A549 (cell line): ENCODE measurements around the gene ARHGAP42. TPM values are rescaled to one million over a fixed set of nuclear protein-coding genes. Genes with fewer than 3 reads are reported as not detected.

ENCODE experiments used
- ATAC-seq, 2 experiments: fragments of 200-7000 bp in 1 of 2; fragments of >200 bp in 1 of 2; cut with Nextera tagmentation in 1 of 2; cut with Tn5 transposase in 1 of 2; 3 replicates each; pipeline versions ENCODE4 v1.8.0 to v1.9.1; 2018 to 2020; ENCODE audit warnings: mild to moderate bottlenecking in 1 of 2, moderate library complexity in 1 of 2
- CTCF ChIA-PET: fragments of 300-600 bp; sonication (Branson Sonifier 250); formaldehyde crosslinking; extraction: SDS; loops from one replicate; lab custom pipeline; 2021; ENCODE audit warnings: antibody characterized with exemption, inconsistent platforms; lab: Yijun Ruan, JAX
- POLR2A ChIA-PET: fragments of 350-600 bp; formaldehyde crosslinking; extraction: SDS; loops from one replicate; lab custom pipeline; 2021; ENCODE audit warnings: antibody characterized with exemption, inconsistent platforms; lab: Yijun Ruan, JAX
- DNase-seq, 2 experiments: peaks; one replicate each; pipeline versions ENCODE4 v3.0.0 to v3.0.0-alpha.2; 2011 to 2016; ENCODE audit warnings: low read depth in 1 of 2, low spot score in 1 of 2
- FAIRE-seq: peaks from 2 replicates; lab custom pipeline; 2011; peaks lifted over from hg19 to GRCh38; lab: Jason Lieb, UNC
- H3K27ac ChIP-seq, 2 experiments: fragments of >200 bp; sonication (Bioruptor Twin); formaldehyde crosslinking; 3 replicates each; pipeline ENCODE4 v1.5.1; 2016 to 2017
- H3K4me1 ChIP-seq: fragments of >200 bp; sonication (Bioruptor Twin); formaldehyde crosslinking; 3 replicates; pipeline ENCODE4 v1.6.1; 2016
- H3K4me2 ChIP-seq: fragments of >200 bp; sonication (Bioruptor Twin); formaldehyde crosslinking; 3 replicates; pipeline ENCODE4 v1.6.1; 2016
- H3K4me3 ChIP-seq: fragments of >200 bp; sonication (Bioruptor Twin); formaldehyde crosslinking; 3 replicates; pipeline ENCODE4 v1.5.1; 2016
- H3K9me3 ChIP-seq: fragments of >200 bp; sonication (Bioruptor Twin); formaldehyde crosslinking; 3 replicates; pipeline ENCODE4 v1.6.1; 2016
- CBX2 ChIP-seq: fragments of 200-600 bp; sonication (generic); IDR thresholded peaks from 2 replicates; pipeline ENCODE4 v1.6.1; 2016; ENCODE audit warnings: low read depth, mild to moderate bottlenecking, borderline replicate concordance
- CEBPB ChIP-seq, 2 experiments: fragments of >200 bp in 1 of 2; sonication (Bioruptor Twin) in 1 of 2; formaldehyde crosslinking in 1 of 2; IDR thresholded peaks; 2 replicates each; pipeline ENCODE4 v1.6.1; 2012 to 2016
- CHD4 ChIP-seq: fragments of 200-600 bp; sonication (generic); IDR thresholded peaks from 2 replicates; pipeline ENCODE4 v1.6.1; 2016; ENCODE audit warnings: antibody characterized with exemption, mild to moderate bottlenecking, borderline replicate concordance
- EHF ChIP-seq: fragments of 250-450 bp; sonication (Bioruptor Pico); IDR thresholded peaks from 2 replicates; pipeline ENCODE4 v1.5.0; 2020; ENCODE audit warnings: mild to moderate bottlenecking
- ELK1 ChIP-seq: fragments of 150-350 bp; IDR thresholded peaks from 2 replicates; pipeline ENCODE4 v1.6.1; 2014; ENCODE audit warnings: low read depth, mild to moderate bottlenecking, low read length
- ESRRA ChIP-seq: fragments of 150-350 bp; IDR thresholded peaks from 2 replicates; pipeline ENCODE4 v1.6.1; 2014; ENCODE audit warnings: mild to moderate bottlenecking, low read length, borderline replicate concordance
- GATA3 ChIP-seq: IDR thresholded peaks from 2 replicates; pipeline ENCODE4 v1.6.1; 2012; ENCODE audit warnings: borderline replicate concordance
- HDAC2 ChIP-seq: fragments of 200-600 bp; sonication (generic); IDR thresholded peaks from 2 replicates; pipeline ENCODE4 v1.6.1; 2016
- HEYL ChIP-seq: fragments of 250-450 bp; sonication (Bioruptor Pico); IDR thresholded peaks from 2 replicates; pipeline ENCODE4 v1.8.0; 2021; ENCODE audit warnings: mild to moderate bottlenecking, moderate library complexity
- HOXB13 ChIP-seq: fragments of 250-450 bp; sonication (Bioruptor Pico); IDR thresholded peaks from 2 replicates; pipeline ENCODE4 v1.5.0; 2020; ENCODE audit warnings: low read depth, mild to moderate bottlenecking, moderate library complexity
- HOXB5 ChIP-seq: fragments of 250-450 bp; sonication (Bioruptor Pico); IDR thresholded peaks from 2 replicates; pipeline ENCODE4 v1.5.0; 2020; ENCODE audit warnings: mild to moderate bottlenecking, moderate library complexity
- MAFK ChIP-seq: fragments of 450-650 bp; IDR thresholded peaks from 2 replicates; pipeline ENCODE4 v1.6.1; 2014; ENCODE audit not compliant: partially characterized antibody
- MYC ChIP-seq: IDR thresholded peaks from 2 replicates; pipeline ENCODE4 v1.6.1; 2012; ENCODE audit warnings: mild to moderate bottlenecking, inconsistent platforms, low read length, improper control_type of control experiment, borderline replicate concordance
- NFE2L2 ChIP-seq: fragments of 150-350 bp; conservative IDR thresholded peaks from 2 replicates; pipeline ENCODE4 v1.6.1; 2014; ENCODE audit warnings: low read length
- RAD21 ChIP-seq, 2 experiments: fragments of >200 bp in 1 of 2; sonication (Bioruptor Twin) in 1 of 2; formaldehyde crosslinking in 1 of 2; IDR thresholded peaks in 1 of 2; conservative IDR thresholded peaks in 1 of 2; 2 replicates in 1 of 2; 3 replicates in 1 of 2; pipeline ENCODE4 v1.6.1; 2012 to 2018; ENCODE audit warnings: inconsistent platforms in 1 of 2
- RCOR1 ChIP-seq: fragments of 150-350 bp; IDR thresholded peaks from 2 replicates; pipeline ENCODE4 v1.6.1; 2014; ENCODE audit warnings: antibody characterized with exemption, low read length, low read depth
- TP53 ChIP-seq: fragments of 250-450 bp; sonication (Bioruptor Pico); IDR thresholded peaks from 2 replicates; pipeline ENCODE4 v1.5.0; 2021; ENCODE audit warnings: mild to moderate bottlenecking, moderate library complexity
- USF2 ChIP-seq: fragments of 450-650 bp; IDR thresholded peaks from 2 replicates; pipeline ENCODE4 v1.6.1; 2014; ENCODE audit warnings: antibody characterized with exemption
- WGBS: methylation state at CpG from one replicate; pipeline ENCODE4 v1.1.6; 2017; ENCODE audit errors: missing lambda C conversion rate; 5-methylcytosine and 5-hydroxymethylcytosine counted together
- polyA plus RNA-seq, 4 experiments: library from polyadenylated mRNA; depleted of rRNA in 3 of 4; stranded (reverse); fragments of >200 nt; fragmentation: RNase III in 1 of 4; extraction: RNeasy Plus Mini Kit Qiagen cat#74134 plus additional on column Dnase treatment in 1 of 4; gene quantifications; 2 replicates in 3 of 4; 3 replicates in 1 of 4; pipeline ENCODE4 v1.2.3, GENCODE V29; 2011 to 2017
- TF ChIP-seq, protein P1 (sequence below): fragments of >200 bp; sonication (Bioruptor Twin); formaldehyde crosslinking; IDR thresholded peaks from 3 replicates; pipeline ENCODE4 v1.6.1; 2016
- TF ChIP-seq, protein P2 (sequence below): fragments of 250-450 bp; sonication (Bioruptor Pico); IDR thresholded peaks from 2 replicates; pipeline ENCODE4 v1.5.0; 2020; ENCODE audit warnings: low read depth, mild to moderate bottlenecking, moderate library complexity
- TF ChIP-seq, protein P3 (sequence below): fragments of 200-600 bp; sonication (generic); IDR thresholded peaks from 2 replicates; pipeline ENCODE4 v1.6.1; 2016; ENCODE audit warnings: antibody characterized with exemption, mild to moderate bottlenecking, moderate library complexity
- TF ChIP-seq, protein P4 (sequence below): IDR thresholded peaks from 2 replicates; pipeline ENCODE4 v1.6.1; 2012

The ARHGAP42 gene
- polyA plus RNA-seq, 2 of the 4 experiments (the other 2 are of a cell fraction) = 5.1 to 17.0 TPM

DNA sequence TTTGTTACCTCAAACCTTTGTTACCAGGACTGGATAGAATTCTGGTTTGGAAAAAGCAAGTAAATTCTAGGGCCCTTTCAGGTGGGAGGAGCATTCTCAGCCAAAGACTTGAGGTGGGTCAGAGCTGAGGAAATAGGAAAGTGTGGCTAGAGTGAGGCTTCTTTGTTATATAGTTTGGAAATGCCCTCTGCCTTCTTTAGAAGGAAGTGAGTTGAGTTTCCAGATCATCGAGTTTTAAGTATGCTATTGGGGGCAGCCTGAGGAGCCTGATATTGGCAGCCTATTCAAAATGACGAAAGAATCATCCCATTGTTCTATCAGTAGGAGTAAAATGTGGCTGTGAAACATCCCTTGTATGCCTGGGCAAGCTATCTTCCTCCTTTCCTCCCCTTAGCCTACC lies 134.1 kb downstream of the ARHGAP42 start:
- CTCF ChIA-PET = no interaction called here
- Histone ChIP-seq H3K4me3 (no peak overlapping the region), H3K4me1 (peaks cover 9% of the 10 kb centered on the region; the same call in 2 of the 3 replicates), H3K4me2 (no peak overlapping the region)
- 81% methylated on average over 2 of the region's 2 CpGs for WGBS
- no peak for FAIRE-seq
- TF ChIP-seq CEBPB (IDR thresholded peaks at IDR 0.05) (no peak), USF2 (no peak), TP53 (CRISPR knock-in tag) (no peak), NFE2L2 (no peak), RCOR1 (no peak), RAD21 (conservative IDR thresholded peaks at IDR 0.05 in 1 of 2, IDR thresholded peaks at IDR 0.05 in 1 of 2) (no peak), HDAC2 (no peak), HEYL (CRISPR knock-in tag) (no peak)
- TF ChIP-seq, protein P1, sequence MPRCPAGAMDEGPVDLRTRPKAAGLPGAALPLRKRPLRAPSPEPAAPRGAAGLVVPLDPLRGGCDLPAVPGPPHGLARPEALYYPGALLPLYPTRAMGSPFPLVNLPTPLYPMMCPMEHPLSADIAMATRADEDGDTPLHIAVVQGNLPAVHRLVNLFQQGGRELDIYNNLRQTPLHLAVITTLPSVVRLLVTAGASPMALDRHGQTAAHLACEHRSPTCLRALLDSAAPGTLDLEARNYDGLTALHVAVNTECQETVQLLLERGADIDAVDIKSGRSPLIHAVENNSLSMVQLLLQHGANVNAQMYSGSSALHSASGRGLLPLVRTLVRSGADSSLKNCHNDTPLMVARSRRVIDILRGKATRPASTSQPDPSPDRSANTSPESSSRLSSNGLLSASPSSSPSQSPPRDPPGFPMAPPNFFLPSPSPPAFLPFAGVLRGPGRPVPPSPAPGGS = no peak
- TF ChIP-seq, all 56 proteins: peak for 0
- Histone ChIP-seq H3K27ac (no peak overlapping the region), H3K9me3 (no peaks in the 10 kb centered on the region)
- POLR2A ChIA-PET = no interaction called here
- ATAC-seq (no peak), DNase-seq (no peak)

- CTCF ChIA-PET = no interaction called here
- 52% methylated on average over 1 of the region's 1 CpG for WGBS
- no peak for TF ChIP-seq HEYL (CRISPR knock-in tag)
- TF ChIP-seq, protein P2, sequence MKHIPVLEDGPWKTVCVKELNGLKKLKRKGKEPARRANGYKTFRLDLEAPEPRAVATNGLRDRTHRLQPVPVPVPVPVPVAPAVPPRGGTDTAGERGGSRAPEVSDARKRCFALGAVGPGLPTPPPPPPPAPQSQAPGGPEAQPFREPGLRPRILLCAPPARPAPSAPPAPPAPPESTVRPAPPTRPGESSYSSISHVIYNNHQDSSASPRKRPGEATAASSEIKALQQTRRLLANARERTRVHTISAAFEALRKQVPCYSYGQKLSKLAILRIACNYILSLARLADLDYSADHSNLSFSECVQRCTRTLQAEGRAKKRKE (CRISPR knock-in tag) = no peak
- TF ChIP-seq, protein P3, sequence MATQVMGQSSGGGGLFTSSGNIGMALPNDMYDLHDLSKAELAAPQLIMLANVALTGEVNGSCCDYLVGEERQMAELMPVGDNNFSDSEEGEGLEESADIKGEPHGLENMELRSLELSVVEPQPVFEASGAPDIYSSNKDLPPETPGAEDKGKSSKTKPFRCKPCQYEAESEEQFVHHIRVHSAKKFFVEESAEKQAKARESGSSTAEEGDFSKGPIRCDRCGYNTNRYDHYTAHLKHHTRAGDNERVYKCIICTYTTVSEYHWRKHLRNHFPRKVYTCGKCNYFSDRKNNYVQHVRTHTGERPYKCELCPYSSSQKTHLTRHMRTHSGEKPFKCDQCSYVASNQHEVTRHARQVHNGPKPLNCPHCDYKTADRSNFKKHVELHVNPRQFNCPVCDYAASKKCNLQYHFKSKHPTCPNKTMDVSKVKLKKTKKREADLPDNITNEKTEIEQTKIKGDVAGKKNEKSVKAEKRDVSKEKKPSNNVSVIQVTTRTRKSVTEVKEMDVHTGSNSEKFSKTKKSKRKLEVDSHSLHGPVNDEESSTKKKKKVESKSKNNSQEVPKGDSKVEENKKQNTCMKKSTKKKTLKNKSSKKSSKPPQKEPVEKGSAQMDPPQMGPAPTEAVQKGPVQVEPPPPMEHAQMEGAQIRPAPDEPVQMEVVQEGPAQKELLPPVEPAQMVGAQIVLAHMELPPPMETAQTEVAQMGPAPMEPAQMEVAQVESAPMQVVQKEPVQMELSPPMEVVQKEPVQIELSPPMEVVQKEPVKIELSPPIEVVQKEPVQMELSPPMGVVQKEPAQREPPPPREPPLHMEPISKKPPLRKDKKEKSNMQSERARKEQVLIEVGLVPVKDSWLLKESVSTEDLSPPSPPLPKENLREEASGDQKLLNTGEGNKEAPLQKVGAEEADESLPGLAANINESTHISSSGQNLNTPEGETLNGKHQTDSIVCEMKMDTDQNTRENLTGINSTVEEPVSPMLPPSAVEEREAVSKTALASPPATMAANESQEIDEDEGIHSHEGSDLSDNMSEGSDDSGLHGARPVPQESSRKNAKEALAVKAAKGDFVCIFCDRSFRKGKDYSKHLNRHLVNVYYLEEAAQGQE = no peak
- TF ChIP-seq, protein P4, sequence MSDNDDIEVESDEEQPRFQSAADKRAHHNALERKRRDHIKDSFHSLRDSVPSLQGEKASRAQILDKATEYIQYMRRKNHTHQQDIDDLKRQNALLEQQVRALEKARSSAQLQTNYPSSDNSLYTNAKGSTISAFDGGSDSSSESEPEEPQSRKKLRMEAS = no peak
- no peak for TF ChIP-seq ESRRA
- TF ChIP-seq CHD4 = no peak
- no peak for TF ChIP-seq GATA3
- no peak for TF ChIP-seq MAFK
- TF ChIP-seq ELK1 = no peak
- no peak for TF ChIP-seq HOXB13 (CRISPR knock-in tag)
- no peak for TF ChIP-seq CBX2
- TF ChIP-seq MYC = no peak
- no peak for TF ChIP-seq EHF
- no peak for TF ChIP-seq HOXB5 (CRISPR knock-in tag)
- H3K27ac ChIP-seq = no peak overlapping the region
- ATAC-seq (no peak), FAIRE-seq (no peak), DNase-seq (no peak)
- no peaks in the 10 kb centered on the region for H3K9me3 ChIP-seq
- H3K4me3 ChIP-seq = no peak overlapping the region
- no peak overlapping the region for H3K4me2 ChIP-seq
- H3K4me1 ChIP-seq = peaks cover 20% of the 10 kb centered on the region
- POLR2A ChIA-PET = no interaction called here
These were observed 136.3 kb downstream of the ARHGAP42 start for GRCh38 chr11:100823360-100823759.
